Natural killer cell (primary cell): ENCODE measurements around the gene PCCA. TPM values are rescaled to one million over a fixed set of nuclear protein-coding genes. Genes with fewer than 3 reads are reported as not detected.
"Not testable (repeated sequence)": the region's sequence is repeated elsewhere in the genome, so short reads cannot be mapped to it uniquely, and the experiment has no call there.

Source experiments
- ATAC-seq, 3 donors: fragments of 150-1000 bp in 2 of 3; fragments of 200-7000 bp in 1 of 3; cut with Tn5 transposase; 1 replicate in 1 of 3; 2 replicates in 2 of 3; pipeline ENCODE4 v1.10.0; 2021; ENCODE audit warnings: mild to moderate bottlenecking in 2 of 3, moderate library complexity in 2 of 3
- DNase-seq, 2 donors: peaks; one replicate each; pipeline versions ENCODE4 v3.0.0 to v3.0.0-alpha.2; 2013 to 2021; ENCODE audit warnings: mixed read lengths in 1 of 2
- H3K27ac ChIP-seq: one replicate; pipeline ENCODE4 v1.5.1; 2013; ENCODE audit warnings: mild to moderate bottlenecking, low read length
- H3K27me3 ChIP-seq: one replicate; pipeline ENCODE4 v1.6.1; 2013; ENCODE audit warnings: low read length; ENCODE audit not compliant: control insufficient read depth, insufficient read depth
- H3K36me3 ChIP-seq: one replicate; pipeline ENCODE4 v1.6.1; 2013; ENCODE audit warnings: low read length; ENCODE audit not compliant: control insufficient read depth, insufficient read depth
- H3K4me1 ChIP-seq: one replicate; pipeline ENCODE4 v1.6.1; 2013; ENCODE audit warnings: low read length; ENCODE audit not compliant: control insufficient read depth, insufficient read depth
- H3K4me3 ChIP-seq: one replicate; pipeline ENCODE4 v1.5.1; 2013; ENCODE audit warnings: low read length
- H3K9me3 ChIP-seq: one replicate; pipeline ENCODE4 v1.6.1; 2013; ENCODE audit warnings: low read length; ENCODE audit not compliant: control insufficient read depth, insufficient read depth
- H3K27ac Mint-ChIP-seq, 2 donors: one replicate each; pipeline ENCODE4 v1.8.0; 2022; ENCODE audit warnings: mild to moderate bottlenecking in 2 of 2, mixed read lengths in 2 of 2, moderate library complexity in 1 of 2
- H3K27me3 Mint-ChIP-seq, 2 donors: one replicate each; pipeline ENCODE4 v1.8.0; 2022; ENCODE audit warnings: low read depth in 2 of 2, mixed read lengths in 2 of 2
- H3K36me3 Mint-ChIP-seq: one replicate; pipeline ENCODE4 v1.8.0; 2022; ENCODE audit warnings: mixed read lengths
- H3K4me1 Mint-ChIP-seq, 2 donors: one replicate each; pipeline ENCODE4 v1.8.0; 2022; ENCODE audit warnings: mixed read lengths in 2 of 2
- H3K4me3 Mint-ChIP-seq: one replicate; pipeline ENCODE4 v1.8.0; 2022; ENCODE audit warnings: mild to moderate bottlenecking, moderate library complexity, mixed read lengths
- H3K9me3 Mint-ChIP-seq, 2 donors: one replicate each; pipeline ENCODE4 v1.8.0; 2022; ENCODE audit warnings: mixed read lengths in 2 of 2
- CTCF ChIP-seq: fragments of 200-600 bp; IDR thresholded peaks from one replicate; pipeline ENCODE4 v1.8.0; 2022; ENCODE audit warnings: antibody characterized with exemption
- WGBS: methylation state at CpG from one replicate; pipeline ENCODE4 v1.1.7; 2013; ENCODE audit warnings: missing lambda C conversion rate; ENCODE audit not compliant: insufficient coverage; 5-methylcytosine and 5-hydroxymethylcytosine counted together
- intact Hi-C: fragments of 100-400 bp; cut with micrococcal nuclease; formaldehyde crosslinking; loops from one replicate; pipeline ENCODE4 v1.14.2; 2022
- total RNA-seq, 4 donors: library from RNA; stranded (reverse); fragments of 120-200 nt in 1 of 4; gene quantifications; one replicate each; pipeline versions ENCODE4 v1.2.3 to v1.2.4, GENCODE V29; 2013 to 2022

Gene PCCA
- total RNA-seq, 3 donors from 2014 or later (not counting 1 experiment from before 2014, with no cell fraction given), result 25.5 to 28.5 (median 28.2) TPM

DNA sequence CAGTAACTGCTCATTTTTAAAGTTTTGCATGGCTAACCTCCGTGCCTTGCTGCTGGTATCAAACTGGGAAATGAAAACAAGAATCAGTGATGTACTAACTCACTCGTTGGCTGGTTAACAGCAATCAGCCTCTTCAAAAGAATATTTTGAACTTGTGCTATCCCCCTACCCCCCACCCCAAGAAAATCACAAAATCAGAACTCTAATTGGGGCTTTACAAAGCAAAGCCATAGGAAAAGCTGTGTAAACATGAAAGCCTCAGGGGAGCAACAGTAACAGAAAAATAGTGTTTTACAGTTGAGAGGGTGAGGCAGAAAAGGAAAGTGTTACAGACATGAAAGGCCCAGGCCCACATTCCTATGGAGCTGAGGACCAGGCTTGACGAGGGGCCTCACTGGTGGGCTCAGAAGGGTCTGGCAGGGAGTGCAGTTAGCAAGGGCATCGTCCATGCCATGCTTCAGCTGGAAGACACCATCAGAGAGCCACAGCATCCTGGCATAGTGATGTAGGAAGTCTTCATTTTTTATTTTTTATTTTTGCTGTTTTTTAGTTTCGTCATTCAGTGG is 217.6 kb downstream of the PCCA start:
- ATAC-seq, result no peak
- Histone ChIP-seq H3K9me3 (no peaks in the 10 kb centered on the region), H3K27ac (no peak overlapping the region), H3K4me3 (no peak overlapping the region), H3K4me1 (no peaks in the 10 kb centered on the region), H3K27me3 (no peaks in the 10 kb centered on the region), H3K36me3 (peaks cover 4% of the 10 kb centered on the region)
- Mint-ChIP-seq H3K36me3 (peaks cover 8% of the 10 kb centered on the region), H3K27ac (no peak overlapping the region), H3K4me3 (no peak overlapping the region), H3K27me3 (no peaks in the 10 kb centered on the region), H3K4me1 (peaks cover 0 to 10% of the 10 kb centered on the region in 2 donors), H3K9me3 (no peaks in the 10 kb centered on the region)
- WGBS, result 87% methylated on average over 5 of the region's 5 CpGs
- DNase-seq, result no peak
- no peak for TF ChIP-seq CTCF
- intact Hi-C loops, result no loop called here

DNA sequence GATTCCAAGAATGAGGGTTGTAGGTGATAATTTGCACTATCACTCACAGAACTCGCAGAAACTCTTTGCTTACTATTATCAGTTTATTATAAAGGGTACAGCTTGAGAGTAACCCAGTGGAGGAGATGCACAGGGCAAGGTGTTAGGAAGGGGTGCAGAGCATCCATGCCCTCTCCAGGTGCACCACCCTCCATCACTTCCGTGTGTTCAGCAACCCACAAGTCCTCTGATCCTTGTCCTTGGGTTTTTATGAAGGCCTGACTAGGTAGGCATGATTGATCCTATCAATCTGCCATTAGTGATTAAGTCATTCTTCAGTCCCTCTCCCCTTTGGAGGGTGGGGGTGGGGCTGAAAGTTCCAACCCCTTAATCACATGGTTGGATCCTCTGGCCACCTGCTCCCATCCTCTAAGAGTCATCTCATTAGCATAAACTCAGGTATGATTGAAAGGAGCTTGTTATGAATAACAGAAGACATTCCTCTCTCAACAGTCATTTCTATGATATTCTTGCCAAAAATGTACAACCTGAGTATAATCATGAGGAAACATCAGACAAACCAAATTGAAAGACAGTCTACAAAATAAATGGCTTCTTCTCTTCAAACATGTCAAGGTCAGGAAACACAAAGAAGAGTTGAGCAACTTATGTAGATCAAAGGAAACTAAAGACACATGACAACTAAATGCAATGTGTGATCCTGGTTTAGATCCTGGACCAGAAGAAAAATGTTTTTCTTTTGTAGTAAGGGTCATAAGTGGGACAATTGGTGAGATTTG is 225.4 kb downstream of the PCCA start:
- H3K4me1 Mint-ChIP-seq, result no peaks in the 10 kb centered on the region
- intact Hi-C loops, result no loop called here
- H3K36me3 Mint-ChIP-seq, result peaks cover 8% of the 10 kb centered on the region
- Histone ChIP-seq H3K27me3 (no peaks in the 10 kb centered on the region), H3K4me1 (no peaks in the 10 kb centered on the region), H3K9me3 (no peaks in the 10 kb centered on the region), H3K4me3 (no peak overlapping the region), H3K36me3 (peaks cover 6% of the 10 kb centered on the region), H3K27ac (no peak overlapping the region)
- H3K4me3 Mint-ChIP-seq, result no peak overlapping the region
- no peak for TF ChIP-seq CTCF
- H3K27ac Mint-ChIP-seq, result peak overlapping the region in 1 of 2 donors; percentile 1
- DNase-seq (no peak), ATAC-seq (no peak)
- no peaks in the 10 kb centered on the region for H3K27me3 Mint-ChIP-seq
- H3K9me3 Mint-ChIP-seq, result peaks cover 2% of the 10 kb centered on the region in 2 donors
- WGBS, result 89% methylated on average over 1 of the region's 2 CpGs

DNA sequence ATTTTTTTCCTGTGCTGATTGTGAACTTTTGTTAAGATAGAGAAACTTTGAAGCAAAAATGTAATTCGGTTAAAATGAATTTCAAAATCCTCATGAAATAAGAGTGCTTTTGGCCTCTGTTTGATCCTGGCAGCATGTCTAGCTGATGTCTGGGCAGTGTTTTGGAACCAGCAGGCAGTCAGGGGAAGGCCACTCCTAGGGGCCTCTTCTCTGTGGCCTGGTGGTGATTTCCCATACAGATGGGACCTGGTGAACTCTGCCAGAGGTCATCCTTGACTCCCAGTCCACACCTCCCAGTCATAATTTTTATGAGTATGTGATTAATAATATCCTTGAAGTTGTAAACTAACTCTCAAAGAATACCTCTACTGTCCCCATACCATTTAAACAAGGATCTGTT is 226.6 kb downstream of the PCCA start:
- Histone ChIP-seq H3K4me1 (no peaks in the 10 kb centered on the region), H3K4me3 (no peak overlapping the region), H3K27ac (no peak overlapping the region), H3K9me3 (no peaks in the 10 kb centered on the region), H3K27me3 (no peaks in the 10 kb centered on the region), H3K36me3 (peaks cover 3% of the 10 kb centered on the region)
- H3K4me3 Mint-ChIP-seq, result no peak overlapping the region
- H3K9me3 Mint-ChIP-seq, result peaks cover 2% of the 10 kb centered on the region in 2 donors
- WGBS, result 100% methylated on average over 1 of the region's 1 CpG
- no peak overlapping the region for H3K27ac Mint-ChIP-seq
- DNase-seq (no peak), ATAC-seq (no peak)
- no peaks in the 10 kb centered on the region for H3K4me1 Mint-ChIP-seq
- no peaks in the 10 kb centered on the region for H3K27me3 Mint-ChIP-seq
- intact Hi-C loops, result no loop called here
- no peaks in the 10 kb centered on the region for H3K36me3 Mint-ChIP-seq
- TF ChIP-seq CTCF, result no peak

DNA sequence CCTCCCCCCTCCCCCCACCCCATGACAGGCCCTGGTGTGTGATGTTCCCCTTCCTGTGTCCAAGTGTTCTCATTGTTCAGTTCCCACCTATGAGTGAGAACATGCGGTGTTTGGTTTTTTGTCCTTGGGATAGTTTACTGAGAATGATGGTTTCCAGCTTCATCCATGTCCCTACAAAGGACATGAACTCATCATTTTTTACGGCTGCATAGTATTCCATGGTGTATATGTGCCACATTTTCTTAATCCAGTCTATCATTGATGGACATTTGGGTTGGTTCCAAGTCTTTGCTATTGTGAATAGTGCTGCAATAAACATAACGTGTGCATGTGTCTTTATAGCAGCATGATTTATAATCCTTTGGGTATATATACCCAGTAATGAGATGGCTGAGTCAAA is 229.6 kb downstream of the PCCA start:
- H3K9me3 Mint-ChIP-seq, H3K27me3 Mint-ChIP-seq, H3K9me3 ChIP-seq, H3K27ac ChIP-seq, H3K4me3 ChIP-seq, H3K4me1 Mint-ChIP-seq, ATAC-seq, H3K27ac Mint-ChIP-seq, DNase-seq, intact Hi-C loops, H3K4me1 ChIP-seq, H3K27me3 ChIP-seq, H3K36me3 ChIP-seq, H3K36me3 Mint-ChIP-seq, H3K4me3 Mint-ChIP-seq: not testable (repeated sequence)
- WGBS, result 100% methylated on average over 1 of the region's 3 CpGs
